Adrenal gland (tissue), 5 donors: Measurements from ENCODE around the gene POLR2B.

ENCODE experiments used
- POLR2A ChIP-seq, 2 donors: fragments of 450-650 bp; IDR thresholded peaks; one replicate each; pipeline ENCODE4 v1.6.1; 2017; ENCODE audit warnings: antibody characterized with exemption in 2 of 2, mild to moderate bottlenecking in 2 of 2, moderate library complexity in 1 of 2
- TF ChIP-seq, protein P1 (sequence below), 6 experiments: fragments of 450-650 bp in 4 of 6; fragments of 200-600 bp in 2 of 6; sonication (generic) in 1 of 6; IDR thresholded peaks; 1 replicate in 5 of 6; 2 replicates in 1 of 6; pipeline versions ENCODE4 v1.5.1 to v1.8.0; 2016 to 2021; ENCODE audit warnings: antibody characterized with exemption in 6 of 6, mild to moderate bottlenecking in 2 of 6, moderate library complexity in 1 of 6
- donor health status: DM: no; HTN: no; CAD: no.

DNA sequence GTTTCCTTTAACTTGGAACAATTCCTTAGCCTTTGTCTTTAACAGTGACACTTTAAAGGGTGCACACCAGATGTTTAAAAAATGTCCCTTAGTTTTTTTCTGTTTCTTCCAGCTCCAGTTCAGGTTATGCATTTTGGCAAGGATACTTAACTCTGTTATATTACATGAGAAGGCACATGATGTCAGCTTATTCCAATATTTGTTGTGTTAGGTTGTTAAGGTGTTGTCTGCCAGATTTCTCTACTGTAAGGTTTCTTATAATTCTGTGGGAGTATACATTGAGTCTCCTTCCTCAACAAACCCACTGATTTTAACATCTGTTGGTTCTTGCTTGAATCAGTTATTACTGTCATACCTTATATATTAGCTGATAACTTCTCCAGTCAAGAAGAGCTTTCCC, 37.7 kb upstream of the POLR2B start:
- TF ChIP-seq, protein P1, sequence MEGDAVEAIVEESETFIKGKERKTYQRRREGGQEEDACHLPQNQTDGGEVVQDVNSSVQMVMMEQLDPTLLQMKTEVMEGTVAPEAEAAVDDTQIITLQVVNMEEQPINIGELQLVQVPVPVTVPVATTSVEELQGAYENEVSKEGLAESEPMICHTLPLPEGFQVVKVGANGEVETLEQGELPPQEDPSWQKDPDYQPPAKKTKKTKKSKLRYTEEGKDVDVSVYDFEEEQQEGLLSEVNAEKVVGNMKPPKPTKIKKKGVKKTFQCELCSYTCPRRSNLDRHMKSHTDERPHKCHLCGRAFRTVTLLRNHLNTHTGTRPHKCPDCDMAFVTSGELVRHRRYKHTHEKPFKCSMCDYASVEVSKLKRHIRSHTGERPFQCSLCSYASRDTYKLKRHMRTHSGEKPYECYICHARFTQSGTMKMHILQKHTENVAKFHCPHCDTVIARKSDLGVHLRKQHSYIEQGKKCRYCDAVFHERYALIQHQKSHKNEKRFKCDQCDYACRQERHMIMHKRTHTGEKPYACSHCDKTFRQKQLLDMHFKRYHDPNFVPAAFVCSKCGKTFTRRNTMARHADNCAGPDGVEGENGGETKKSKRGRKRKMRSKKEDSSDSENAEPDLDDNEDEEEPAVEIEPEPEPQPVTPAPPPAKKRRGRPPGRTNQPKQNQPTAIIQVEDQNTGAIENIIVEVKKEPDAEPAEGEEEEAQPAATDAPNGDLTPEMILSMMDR (IDR thresholded peaks at IDR 0.05), result no peak
- no peak for TF ChIP-seq POLR2A (IDR thresholded peaks at IDR 0.05)
